Activated B cell treated with CpG ODN at 0.5 μM for 24 hours (primary cell): ENCODE results near the gene EVX1. TPM values are rescaled to one million over a fixed set of nuclear protein-coding genes. Genes with fewer than 3 reads are reported as not detected.

Experiments
- ATAC-seq: fragments of 200-7000 bp; cut with Tn5 transposase; one replicate; pipeline ENCODE4 v1.10.0; 2021; ENCODE audit warnings: low read depth, mild to moderate bottlenecking, moderate library complexity
- CTCF ChIA-PET: fragments of 350-600 bp; sonication (Branson Sonifier 250); formaldehyde crosslinking; loops from one replicate; lab custom pipeline; 2021; ENCODE audit warnings: antibody characterized with exemption; lab: Charles Lee
- POLR2A ChIA-PET: fragments of 350-600 bp; sonication (Branson Sonifier 250); formaldehyde crosslinking; loops from one replicate; lab custom pipeline; 2021; ENCODE audit warnings: antibody characterized with exemption; lab: Charles Lee
- DNase-seq: peaks from one replicate; pipeline ENCODE4 v3.0.0; 2022
- H3K27ac Mint-ChIP-seq: one replicate; pipeline ENCODE4 v1.8.0; 2020; ENCODE audit warnings: mixed read lengths
- H3K27me3 Mint-ChIP-seq: one replicate; pipeline ENCODE4 v1.8.0; 2021; ENCODE audit warnings: mixed read lengths
- H3K36me3 Mint-ChIP-seq: one replicate; pipeline ENCODE4 v1.8.0; 2021; ENCODE audit warnings: low read depth, mixed read lengths
- H3K4me1 Mint-ChIP-seq: one replicate; pipeline ENCODE4 v1.8.0; 2021; ENCODE audit warnings: mixed read lengths
- H3K4me3 Mint-ChIP-seq: one replicate; pipeline ENCODE4 v1.8.0; 2020; ENCODE audit warnings: mild to moderate bottlenecking, mixed read lengths
- H3K9me3 Mint-ChIP-seq: one replicate; pipeline ENCODE4 v1.8.0; 2020; ENCODE audit warnings: mixed read lengths
- CTCF ChIP-seq: fragments of 200-600 bp; IDR thresholded peaks from one replicate; pipeline ENCODE4 v1.8.0; 2022; ENCODE audit warnings: antibody characterized with exemption, mild to moderate bottlenecking
- intact Hi-C: fragments of 100-400 bp; cut with micrococcal nuclease; formaldehyde crosslinking; loops from one replicate; pipeline ENCODE4 v1.15.1; 2024
- total RNA-seq: library from RNA; stranded (reverse); gene quantifications from 2 replicates; pipeline ENCODE4 v1.2.3, GENCODE V29; 2022

Gene EVX1
- total RNA-seq, 1 donor from 2014 or later = not detected

- Mint-ChIP-seq H3K36me3 (no peaks in the 10 kb centered on the region), H3K9me3 (no peaks in the 10 kb centered on the region), H3K27ac (no peak overlapping the region), H3K27me3 (peaks cover 25% of the 10 kb centered on the region), H3K4me3 (no peak overlapping the region), H3K4me1 (no peaks in the 10 kb centered on the region)
- ChIA-PET POLR2A (no interaction called here), CTCF (no interaction called here)
- no peak for ATAC-seq
- intact Hi-C loops = no loop called here
- no peak for DNase-seq
- no peak for TF ChIP-seq CTCF
Observed at GRCh38 chr7:27262121-27262520, 19.5 kb downstream of the EVX1 start.

GRCh38 chr7:27263781-27264180 lies 21.2 kb downstream of the EVX1 start:
- H3K4me1 Mint-ChIP-seq = no peaks in the 10 kb centered on the region
- no peak overlapping the region for H3K27ac Mint-ChIP-seq
- TF ChIP-seq CTCF = no peak
- ChIA-PET POLR2A (no interaction called here), CTCF (no interaction called here)
- peaks cover 25% of the 10 kb centered on the region for H3K27me3 Mint-ChIP-seq
- H3K9me3 Mint-ChIP-seq = no peaks in the 10 kb centered on the region
- no peaks in the 10 kb centered on the region for H3K36me3 Mint-ChIP-seq
- intact Hi-C loops = no loop called here
- no peak overlapping the region for H3K4me3 Mint-ChIP-seq
- ATAC-seq (no peak), DNase-seq (no peak)

GRCh38 chr7:27269455-27269854 lies 26.9 kb downstream of the EVX1 start:
- no peak for DNase-seq
- Mint-ChIP-seq H3K9me3 (peaks cover 11% of the 10 kb centered on the region), H3K27ac (no peak overlapping the region), H3K27me3 (peaks cover 12% of the 10 kb centered on the region), H3K36me3 (peaks cover 3% of the 10 kb centered on the region), H3K4me1 (no peaks in the 10 kb centered on the region), H3K4me3 (no peak overlapping the region)
- CTCF ChIA-PET = no interaction called here
- intact Hi-C loops = no loop called here
- no peak for TF ChIP-seq CTCF
- POLR2A ChIA-PET = no interaction called here
- ATAC-seq = no peak

- no peaks in the 10 kb centered on the region for H3K4me1 Mint-ChIP-seq
- peaks cover 3% of the 10 kb centered on the region for H3K36me3 Mint-ChIP-seq
- no peak for ATAC-seq
- intact Hi-C loops = no loop called here
- no peak for TF ChIP-seq CTCF
- ChIA-PET CTCF (no interaction called here), POLR2A (no interaction called here)
- peaks cover 11% of the 10 kb centered on the region for H3K9me3 Mint-ChIP-seq
- H3K4me3 Mint-ChIP-seq = no peak overlapping the region
- peaks cover 12% of the 10 kb centered on the region for H3K27me3 Mint-ChIP-seq
- H3K27ac Mint-ChIP-seq = no peak overlapping the region
- DNase-seq = no peak
Observed at GRCh38 chr7:27271384-27271783, 28.8 kb downstream of the EVX1 start.

GRCh38 chr7:27277628-27278027 lies 35.0 kb downstream of the EVX1 start:
- DNase-seq (no peak), ATAC-seq (no peak)
- H3K9me3 Mint-ChIP-seq = peaks cover 4% of the 10 kb centered on the region
- H3K36me3 Mint-ChIP-seq = no peaks in the 10 kb centered on the region
- no peak for TF ChIP-seq CTCF
- no peak overlapping the region for H3K27ac Mint-ChIP-seq
- H3K27me3 Mint-ChIP-seq = peaks cover 12% of the 10 kb centered on the region
- intact Hi-C loops = no loop called here
- no peaks in the 10 kb centered on the region for H3K4me1 Mint-ChIP-seq
- no peak overlapping the region for H3K4me3 Mint-ChIP-seq
- ChIA-PET CTCF (no interaction called here), POLR2A (no interaction called here)
